Anterior cingulate cortex (tissue), 58 donors: ENCODE measurements around the gene ARHGAP20.

Experiments used
- DNase-seq, 58 donors: peaks; one replicate each; lab custom pipeline; 2025; lab: John Stamatoyannopoulos, UW

Gene ARHGAP20

GRCh38 chr11:110538154-110538553 lies 174.1 kb downstream of the ARHGAP20 start:
- no peak for DNase-seq

GRCh38 chr11:110530900-110531741 lies 181.1 kb downstream of the ARHGAP20 start:
- no peak for DNase-seq

DNA sequence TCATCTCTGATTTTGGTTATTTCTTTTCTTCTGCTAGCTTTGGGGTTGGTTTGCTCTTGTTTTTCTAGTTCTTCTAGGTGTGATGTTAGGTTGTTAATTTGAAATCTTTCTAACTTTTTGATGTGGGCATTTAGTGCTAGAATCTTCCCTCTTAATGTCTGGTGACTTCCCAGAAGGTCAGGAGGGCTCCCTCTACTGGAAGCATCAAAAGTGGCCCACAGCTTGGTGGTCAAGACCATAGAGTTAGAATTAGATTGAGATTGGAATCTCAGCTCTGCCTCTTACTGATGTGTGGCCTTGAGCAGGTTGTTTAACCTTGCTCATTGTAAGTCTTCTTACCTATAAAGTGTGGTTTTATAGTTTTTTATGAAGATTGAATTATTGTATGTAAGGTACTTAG lies 183.2 kb downstream of the ARHGAP20 start:
- DNase-seq, result no peak

- no peak for DNase-seq
Measured at GRCh38 chr11:110527146-110527545, 185.1 kb downstream of the ARHGAP20 start.
